GM23338 (cell line): ENCODE results near the gene FOXF1. TPM values are rescaled to one million over a fixed set of nuclear protein-coding genes. Genes with fewer than 3 reads are reported as not detected.

Experiments
- ATAC-seq: fragments of 200-7000 bp; cut with Tn5 transposase; 3 replicates; pipeline ENCODE4 v1.9.1; 2020
- DNase-seq: peaks from one replicate; pipeline ENCODE4 v3.0.0-alpha.2; 2015; ENCODE audit warnings: low spot score
- H2AFZ ChIP-seq: fragments of 200-600 bp; sonication (generic); 2 replicates; pipeline ENCODE4 v1.8.0; 2016; ENCODE audit warnings: antibody characterized with exemption, mild to moderate bottlenecking, moderate library complexity
- H3F3A ChIP-seq: fragments of 200-600 bp; sonication (generic); replicated peaks from 2 replicates; pipeline ENCODE4 v1.8.0; 2017; ENCODE audit warnings: antibody characterized with exemption, mixed run types, low read depth
- H3K27ac ChIP-seq: fragments of 200-600 bp; sonication (generic); 2 replicates; pipeline ENCODE4 v1.6.1; 2016; ENCODE audit warnings: low read depth
- H3K27me3 ChIP-seq: fragments of 200-600 bp; sonication (generic); 2 replicates; pipeline ENCODE4 v1.8.0; 2016; ENCODE audit warnings: mild to moderate bottlenecking, mixed run types, moderate library complexity; ENCODE audit not compliant: insufficient read depth
- H3K36me3 ChIP-seq: fragments of 200-600 bp; sonication (generic); 2 replicates; pipeline ENCODE4 v1.8.0; 2016; ENCODE audit warnings: mild to moderate bottlenecking; ENCODE audit not compliant: insufficient read depth
- H3K4me1 ChIP-seq: fragments of 200-600 bp; sonication (generic); 2 replicates; pipeline ENCODE4 v1.8.0; 2016; ENCODE audit warnings: mild to moderate bottlenecking, moderate library complexity; ENCODE audit not compliant: insufficient read depth
- H3K4me2 ChIP-seq: fragments of 200-600 bp; sonication (generic); 2 replicates; pipeline ENCODE4 v1.7.1; 2017; ENCODE audit warnings: mixed run types
- H3K4me3 ChIP-seq: fragments of 200-600 bp; sonication (generic); 2 replicates; pipeline ENCODE4 v1.6.1; 2016; ENCODE audit warnings: mixed run types
- H3K79me2 ChIP-seq: fragments of 200-600 bp; sonication (generic); replicated peaks from 2 replicates; pipeline ENCODE4 v1.8.0; 2017; ENCODE audit warnings: mild to moderate bottlenecking; ENCODE audit not compliant: insufficient read depth
- H3K9me2 ChIP-seq: fragments of 200-600 bp; sonication (generic); 2 replicates; pipeline ENCODE4 v1.8.0; 2017; ENCODE audit not compliant: insufficient read depth
- H4K20me1 ChIP-seq: fragments of 200-600 bp; sonication (generic); replicated peaks from 2 replicates; pipeline ENCODE4 v1.8.0; 2017; ENCODE audit warnings: mild to moderate bottlenecking; ENCODE audit not compliant: insufficient read depth
- H3K27ac Mint-ChIP-seq: 2 replicates; pipeline ENCODE4 v1.8.0; 2020; ENCODE audit warnings: inconsistent platforms, mild to moderate bottlenecking, moderate library complexity, mixed read lengths
- H3K27me3 Mint-ChIP-seq: 3 replicates; pipeline ENCODE4 v1.8.0; 2022; ENCODE audit warnings: low read depth, mild to moderate bottlenecking, moderate library complexity, mixed read lengths, inconsistent platforms; ENCODE audit not compliant: insufficient read depth, poor library complexity
- H3K36me3 Mint-ChIP-seq: 3 replicates; pipeline ENCODE4 v1.8.0; 2021; ENCODE audit warnings: low read depth, mild to moderate bottlenecking, inconsistent platforms, moderate library complexity, mixed read lengths
- H3K4me1 Mint-ChIP-seq: 3 replicates; pipeline ENCODE4 v1.8.0; 2020; ENCODE audit warnings: mild to moderate bottlenecking, inconsistent platforms, mixed read lengths
- H3K4me3 Mint-ChIP-seq: 3 replicates; pipeline ENCODE4 v1.8.0; 2021; ENCODE audit warnings: moderate library complexity, mild to moderate bottlenecking, inconsistent platforms, mixed read lengths
- H3K9me3 Mint-ChIP-seq: 3 replicates; pipeline ENCODE4 v1.8.0; 2020; ENCODE audit warnings: moderate library complexity, mild to moderate bottlenecking, inconsistent platforms, mixed read lengths
- CREB1 ChIP-seq: fragments of 250-450 bp; sonication (Bioruptor Pico); IDR thresholded peaks from 2 replicates; pipeline ENCODE4 v1.5.0; 2020; ENCODE audit warnings: low read depth, mild to moderate bottlenecking, moderate library complexity
- CTCF ChIP-seq, 2 experiments: fragments of 200-600 bp in 1 of 2; sonication (generic) in 1 of 2; conservative IDR thresholded peaks; 2 replicates each; pipeline versions ENCODE4 v1.5.1 to v1.6.1; 2016 to 2017; ENCODE audit warnings: antibody characterized with exemption in 2 of 2, low read depth in 2 of 2, mild to moderate bottlenecking in 2 of 2, moderate library complexity in 1 of 2
- JUNB ChIP-seq: IDR thresholded peaks from one replicate; pipeline ENCODE4 v1.6.1; 2016; ENCODE audit warnings: antibody characterized with exemption; ENCODE audit not compliant: unreplicated experiment
- NANOG ChIP-seq: IDR thresholded peaks from 2 replicates; pipeline ENCODE4 v1.6.1; 2016; ENCODE audit warnings: antibody characterized with exemption, borderline replicate concordance
- POLR2AphosphoS5 ChIP-seq: IDR thresholded peaks from 2 replicates; pipeline ENCODE4 v1.6.1; 2016; ENCODE audit warnings: antibody characterized with exemption, low read depth
- STAT1 ChIP-seq: IDR thresholded peaks from one replicate; pipeline ENCODE4 v1.6.1; 2016; ENCODE audit warnings: antibody characterized with exemption; ENCODE audit not compliant: unreplicated experiment
- ZNF114 ChIP-seq: fragments of 250-450 bp; sonication (Bioruptor Pico); IDR thresholded peaks from 2 replicates; pipeline ENCODE4 v1.5.0; 2020; ENCODE audit warnings: mild to moderate bottlenecking, moderate library complexity
- ZNF331 ChIP-seq: fragments of 250-450 bp; sonication (Bioruptor Pico); IDR thresholded peaks from 2 replicates; pipeline ENCODE4 v1.5.0; 2020; ENCODE audit warnings: low read depth, mild to moderate bottlenecking, moderate library complexity
- polyA plus RNA-seq: library from polyadenylated mRNA; unstranded; fragments of >200 nt; fragmentation: Nextera tagmentation; extraction: Ambion mirVana; gene quantifications from 2 replicates; pipeline ENCODE4 v1.2.1, GENCODE V29; 2016
- total RNA-seq: library from RNA; depleted of rRNA; stranded (reverse); fragments of >200 nt; shearing (Covaris generic); gene quantifications from 2 replicates; pipeline ENCODE4 v1.2.3, GENCODE V29; 2014
- TF ChIP-seq, protein P1 (sequence below): IDR thresholded peaks from one replicate; pipeline ENCODE4 v1.6.1; 2018; ENCODE audit warnings: antibody characterized with exemption; ENCODE audit not compliant: unreplicated experiment
- TF ChIP-seq, protein P2 (sequence below): IDR thresholded peaks from 2 replicates; pipeline ENCODE4 v1.6.1; 2016; ENCODE audit warnings: antibody characterized with exemption

Gene FOXF1
- total and polyA plus RNA-seq, 2 experiments from 2014 or later, result 0.10 to 0.15 TPM

- TF ChIP-seq, protein P1, sequence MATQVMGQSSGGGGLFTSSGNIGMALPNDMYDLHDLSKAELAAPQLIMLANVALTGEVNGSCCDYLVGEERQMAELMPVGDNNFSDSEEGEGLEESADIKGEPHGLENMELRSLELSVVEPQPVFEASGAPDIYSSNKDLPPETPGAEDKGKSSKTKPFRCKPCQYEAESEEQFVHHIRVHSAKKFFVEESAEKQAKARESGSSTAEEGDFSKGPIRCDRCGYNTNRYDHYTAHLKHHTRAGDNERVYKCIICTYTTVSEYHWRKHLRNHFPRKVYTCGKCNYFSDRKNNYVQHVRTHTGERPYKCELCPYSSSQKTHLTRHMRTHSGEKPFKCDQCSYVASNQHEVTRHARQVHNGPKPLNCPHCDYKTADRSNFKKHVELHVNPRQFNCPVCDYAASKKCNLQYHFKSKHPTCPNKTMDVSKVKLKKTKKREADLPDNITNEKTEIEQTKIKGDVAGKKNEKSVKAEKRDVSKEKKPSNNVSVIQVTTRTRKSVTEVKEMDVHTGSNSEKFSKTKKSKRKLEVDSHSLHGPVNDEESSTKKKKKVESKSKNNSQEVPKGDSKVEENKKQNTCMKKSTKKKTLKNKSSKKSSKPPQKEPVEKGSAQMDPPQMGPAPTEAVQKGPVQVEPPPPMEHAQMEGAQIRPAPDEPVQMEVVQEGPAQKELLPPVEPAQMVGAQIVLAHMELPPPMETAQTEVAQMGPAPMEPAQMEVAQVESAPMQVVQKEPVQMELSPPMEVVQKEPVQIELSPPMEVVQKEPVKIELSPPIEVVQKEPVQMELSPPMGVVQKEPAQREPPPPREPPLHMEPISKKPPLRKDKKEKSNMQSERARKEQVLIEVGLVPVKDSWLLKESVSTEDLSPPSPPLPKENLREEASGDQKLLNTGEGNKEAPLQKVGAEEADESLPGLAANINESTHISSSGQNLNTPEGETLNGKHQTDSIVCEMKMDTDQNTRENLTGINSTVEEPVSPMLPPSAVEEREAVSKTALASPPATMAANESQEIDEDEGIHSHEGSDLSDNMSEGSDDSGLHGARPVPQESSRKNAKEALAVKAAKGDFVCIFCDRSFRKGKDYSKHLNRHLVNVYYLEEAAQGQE, result no peak
Measured at GRCh38 chr16:86462334-86463084, 47.8 kb upstream of the FOXF1 start (continued).

DNA sequence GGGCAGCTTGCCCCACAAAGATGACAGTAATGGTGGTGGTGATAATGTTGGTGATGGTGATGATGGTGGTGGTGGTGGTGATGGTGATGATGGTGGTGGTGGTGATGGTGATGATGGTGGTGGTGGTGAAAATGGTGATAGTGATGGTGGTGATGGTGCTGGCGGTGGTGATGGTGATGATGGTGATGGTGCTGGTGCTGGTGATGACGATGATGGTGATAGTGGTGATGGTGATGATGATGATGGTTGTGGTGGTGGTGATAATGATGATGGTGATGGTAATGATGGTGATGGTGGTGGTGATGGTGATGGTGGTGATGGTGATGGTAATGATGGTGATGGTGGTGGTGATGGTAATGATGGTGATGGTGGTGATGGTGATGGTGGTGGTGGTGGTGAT lies 46.3 kb upstream of the FOXF1 start:
- no peaks in the 10 kb centered on the region for H3K36me3 ChIP-seq
- no peaks in the 10 kb centered on the region for H3K4me1 Mint-ChIP-seq
- H4K20me1 ChIP-seq, result no peaks in the 10 kb centered on the region
- no peak for DNase-seq
- H3K4me3 Mint-ChIP-seq, result no peak overlapping the region
- H3K4me1 ChIP-seq, result no peaks in the 10 kb centered on the region
- H3K9me2 ChIP-seq, result peaks cover 7% of the 10 kb centered on the region; the same call in 1 of the 2 replicates
- peaks cover 11% of the 10 kb centered on the region for H3K27me3 Mint-ChIP-seq
- H3K4me2 ChIP-seq, result no peak overlapping the region
- ATAC-seq, result no peak
- H3K9me3 Mint-ChIP-seq, result peaks cover 33% of the 10 kb centered on the region
- peaks cover 9% of the 10 kb centered on the region; the same call in 2 of the 3 replicates for H3K36me3 Mint-ChIP-seq
- H3K79me2 ChIP-seq, result no peaks in the 10 kb centered on the region
- H3K27me3 ChIP-seq, result no peaks in the 10 kb centered on the region
- no peak overlapping the region for H3K4me3 ChIP-seq
- no peak overlapping the region for H2AFZ ChIP-seq
- H3K27ac ChIP-seq, result no peak overlapping the region
- H3K27ac Mint-ChIP-seq, result no peak overlapping the region
- H3F3A ChIP-seq, result no peaks in the 10 kb centered on the region
- TF ChIP-seq POLR2AphosphoS5, result no peak
- no peak for TF ChIP-seq CREB1 (CRISPR knock-in tag)
- no peak for TF ChIP-seq STAT1
- TF ChIP-seq CTCF (conservative IDR thresholded peaks at IDR 0.05; ENCODE audit: low read depth in 2 of 2), result no peak
- no peak for TF ChIP-seq NANOG
- TF ChIP-seq ZNF114, result no peak
- TF ChIP-seq, protein P2, sequence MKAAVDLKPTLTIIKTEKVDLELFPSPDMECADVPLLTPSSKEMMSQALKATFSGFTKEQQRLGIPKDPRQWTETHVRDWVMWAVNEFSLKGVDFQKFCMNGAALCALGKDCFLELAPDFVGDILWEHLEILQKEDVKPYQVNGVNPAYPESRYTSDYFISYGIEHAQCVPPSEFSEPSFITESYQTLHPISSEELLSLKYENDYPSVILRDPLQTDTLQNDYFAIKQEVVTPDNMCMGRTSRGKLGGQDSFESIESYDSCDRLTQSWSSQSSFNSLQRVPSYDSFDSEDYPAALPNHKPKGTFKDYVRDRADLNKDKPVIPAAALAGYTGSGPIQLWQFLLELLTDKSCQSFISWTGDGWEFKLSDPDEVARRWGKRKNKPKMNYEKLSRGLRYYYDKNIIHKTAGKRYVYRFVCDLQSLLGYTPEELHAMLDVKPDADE, result no peak
- TF ChIP-seq JUNB, result no peak
- TF ChIP-seq, protein P1, result no peak
- no peak for TF ChIP-seq ZNF331 (CRISPR knock-in tag)
